GM20431 (cell line): ENCODE results near the gene DSG3.
"Not testable (repeated sequence)": the region's sequence is repeated elsewhere in the genome, so short reads cannot be mapped to it uniquely, and the experiment has no call there.

Experiments used
- in situ Hi-C: fragments of 300-500 bp; cut with MseI, MboI; formaldehyde crosslinking; loops from one replicate; pipeline ENCODE4 v1.15.0; 2020; ENCODE audit warnings: low sequenced_read_pairs; ENCODE audit not compliant: unreplicated experiment

The DSG3 gene

DNA sequence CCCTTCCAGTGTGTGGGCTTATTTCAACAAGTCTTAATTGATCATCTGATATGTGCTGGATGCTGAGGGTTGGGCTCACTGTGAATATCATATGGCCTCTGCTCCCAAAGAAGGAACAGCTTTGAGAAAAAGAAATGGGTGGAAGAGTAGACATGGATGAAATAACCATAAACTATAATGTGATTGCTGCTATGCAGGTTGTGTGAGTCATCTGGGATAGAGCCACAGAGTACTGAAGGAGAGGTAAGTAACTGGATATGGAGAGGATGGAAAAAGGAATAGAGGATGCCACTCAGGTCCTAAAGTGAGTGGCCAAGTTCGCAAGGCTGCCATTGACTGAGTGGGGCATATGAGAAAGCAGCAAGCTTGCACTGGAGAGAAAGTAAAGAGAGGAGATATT is 41.8 kb downstream of the DSG3 start:
- in situ Hi-C loops, result no loop called here

DNA sequence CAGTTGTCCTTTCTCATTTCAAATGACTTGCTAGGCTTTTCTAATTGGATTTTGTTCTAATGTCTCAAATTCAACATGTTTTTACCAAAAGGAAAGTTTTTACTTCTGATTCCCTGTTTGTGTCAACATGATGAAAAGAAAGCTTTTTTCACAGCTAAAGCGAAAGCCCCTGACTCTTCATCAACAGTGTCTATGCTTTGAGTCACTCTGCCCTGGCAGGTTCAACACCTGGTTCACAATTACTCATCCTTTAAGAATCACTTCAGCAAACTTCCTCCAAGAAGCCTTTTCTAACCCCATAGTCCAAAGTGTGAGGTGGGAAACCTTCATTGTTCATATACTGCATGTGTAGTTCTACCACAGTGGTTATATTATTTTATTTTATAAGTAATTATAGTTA is 42.8 kb downstream of the DSG3 start:
- in situ Hi-C loops, result no loop called here

- in situ Hi-C loops, result no loop called here
Measured at GRCh38 chr18:31490833-31491232, 43.3 kb downstream of the DSG3 start.

DNA sequence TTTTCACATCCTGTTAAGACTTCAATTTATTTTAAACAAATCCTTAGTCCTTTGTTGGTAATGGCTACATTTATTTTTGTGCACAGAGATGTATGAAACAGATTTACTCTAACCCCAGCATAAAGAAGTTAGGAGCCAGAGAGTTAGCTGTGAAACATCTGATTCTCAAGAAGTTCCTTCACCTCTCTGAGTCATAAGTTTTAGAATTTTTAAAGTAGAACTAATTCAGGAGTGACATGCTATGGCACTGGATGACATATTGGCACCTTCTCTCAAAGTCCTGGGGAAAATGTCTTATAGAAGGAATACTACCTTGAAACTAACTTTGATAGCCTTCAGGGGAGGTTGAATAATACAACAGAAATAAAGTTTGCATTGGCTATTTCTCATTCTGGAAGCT is 44.0 kb downstream of the DSG3 start:
- in situ Hi-C loops, result no loop called here

DNA sequence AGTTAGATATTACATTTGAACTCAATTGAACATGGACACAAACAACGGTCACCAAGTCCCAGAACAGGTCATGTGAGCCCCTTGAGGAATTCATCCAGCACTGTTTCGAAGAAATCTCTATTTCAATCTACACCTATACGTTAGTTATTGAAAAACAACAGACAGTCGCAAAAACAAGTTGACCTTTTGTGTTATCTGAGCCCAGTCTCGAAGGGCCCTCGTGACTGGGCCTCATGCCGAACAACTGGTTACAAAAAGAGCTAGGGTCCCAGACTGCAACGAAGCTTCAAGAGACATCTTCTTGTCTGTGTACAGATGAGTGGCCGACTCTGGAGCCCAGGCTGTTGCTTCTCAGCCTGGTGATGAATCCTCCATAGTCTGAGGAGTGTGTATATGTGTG is 45.1 kb downstream of the DSG3 start:
- in situ Hi-C loops, result no loop called here

GRCh38 chr18:31493171-31493570 is 45.6 kb downstream of the DSG3 start:
- in situ Hi-C loops, result no loop called here

DNA sequence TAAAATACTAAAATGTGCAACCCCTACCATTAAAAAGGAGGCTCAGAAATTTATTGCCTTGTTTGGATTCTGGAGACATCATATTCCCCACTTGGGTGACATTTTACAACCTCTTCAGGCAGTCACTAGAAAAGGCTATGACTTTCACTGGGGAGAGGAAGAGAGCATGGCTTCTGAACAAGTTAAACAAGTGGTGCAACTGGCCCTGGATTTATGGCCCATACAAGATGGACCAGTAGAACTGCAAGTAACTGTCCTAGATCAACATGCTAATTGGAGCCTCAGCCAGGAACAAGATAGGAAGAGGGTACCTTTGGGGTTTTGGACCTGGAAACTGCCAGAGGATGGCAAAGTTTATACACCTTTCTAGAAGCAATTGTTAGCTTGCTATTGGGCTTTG is 46.4 kb downstream of the DSG3 start:
- in situ Hi-C loops, result no loop called here

DNA sequence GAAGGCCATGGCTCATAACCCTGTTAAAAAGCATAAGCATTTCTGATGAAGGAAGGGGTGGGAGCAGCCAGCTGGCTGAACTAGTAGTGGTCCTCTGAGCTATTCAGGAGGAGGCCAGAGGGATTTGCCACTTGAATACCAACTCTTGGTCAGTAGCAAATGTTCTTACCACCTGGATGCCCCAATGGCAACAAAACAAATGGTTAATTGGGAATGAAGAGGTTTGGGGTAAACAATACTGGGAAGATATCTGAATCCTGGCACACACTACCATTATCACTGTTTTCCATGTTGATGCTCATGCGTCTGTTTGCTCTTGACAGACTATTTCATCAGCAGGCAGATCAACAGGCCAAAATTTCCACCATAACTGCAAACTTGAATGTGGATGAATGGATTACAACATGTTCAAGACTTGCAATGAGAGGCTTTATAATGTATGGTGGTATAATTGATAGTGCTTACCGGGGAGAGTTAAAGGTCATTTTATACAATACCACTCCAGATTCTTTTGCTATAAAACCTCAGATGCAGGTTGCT is 47.2 kb downstream of the DSG3 start:
- in situ Hi-C loops, result not testable (repeated sequence)

DNA sequence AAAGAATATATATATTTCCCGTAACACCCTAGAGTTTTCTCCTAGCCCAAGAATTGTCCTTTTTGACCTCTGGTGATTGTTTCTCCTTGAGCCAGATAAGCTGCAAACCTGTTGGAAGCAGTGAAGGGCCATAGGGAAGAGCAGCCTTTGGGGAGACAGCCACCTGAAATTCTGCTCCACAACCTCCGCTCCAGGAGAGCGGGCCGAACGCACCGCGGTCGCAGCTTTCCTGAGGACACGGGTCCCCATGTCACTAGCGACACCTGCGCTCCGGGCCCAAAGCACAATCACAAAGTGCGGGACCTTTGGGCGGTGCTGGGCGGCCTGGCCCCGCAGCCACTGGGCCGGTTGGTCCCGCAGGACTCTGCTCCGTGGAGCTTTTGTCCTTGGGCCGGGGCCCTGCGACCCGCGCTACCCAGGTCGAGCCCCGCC is 49.9 kb downstream of the DSG3 start:
- in situ Hi-C loops, result no loop called here

DNA sequence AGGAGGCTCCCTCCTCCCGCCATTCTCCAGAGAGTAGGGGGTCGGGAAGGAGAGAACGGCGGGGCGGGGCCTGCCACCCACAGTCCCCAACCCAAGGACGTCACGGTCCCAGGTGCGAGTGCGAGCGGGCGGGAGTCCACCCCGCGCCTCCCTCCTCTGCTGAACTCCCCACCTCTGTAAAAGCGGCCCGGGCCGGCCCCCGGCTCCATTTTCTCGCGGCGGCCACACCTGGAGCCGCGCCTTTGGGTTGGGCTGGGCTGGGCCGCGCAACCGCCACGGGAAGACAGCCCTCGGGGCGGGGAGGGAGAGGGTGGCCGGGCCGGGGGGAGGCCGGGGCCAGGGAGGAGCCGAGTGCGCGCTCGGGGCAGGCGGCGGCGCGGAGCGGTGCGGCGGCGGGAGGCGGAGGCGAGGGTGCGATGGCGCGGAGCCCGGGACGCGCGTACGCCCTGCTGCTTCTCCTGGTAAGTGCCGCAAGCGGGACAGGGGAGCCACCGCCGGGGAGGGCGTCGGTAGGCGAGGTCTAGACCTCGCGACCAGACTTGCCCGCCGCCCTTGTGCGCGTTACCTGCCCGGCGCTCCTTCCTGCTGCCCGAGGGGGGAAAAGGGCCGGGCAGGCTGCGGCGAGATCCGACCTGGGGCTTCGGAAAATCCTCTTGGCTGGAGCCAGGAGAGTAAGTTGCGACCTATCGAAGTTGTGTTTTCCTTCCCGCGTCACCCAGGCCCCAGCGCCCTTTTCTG is 50.5 kb downstream of the DSG3 start, which contains the start of gene DSG2:
TSS of gene DSG2 (plus strand) at position 342 of the 738 bp plus-strand sequence. CDS start at position 417, 75 bp downstream.
- in situ Hi-C loops, result no loop called here

DNA sequence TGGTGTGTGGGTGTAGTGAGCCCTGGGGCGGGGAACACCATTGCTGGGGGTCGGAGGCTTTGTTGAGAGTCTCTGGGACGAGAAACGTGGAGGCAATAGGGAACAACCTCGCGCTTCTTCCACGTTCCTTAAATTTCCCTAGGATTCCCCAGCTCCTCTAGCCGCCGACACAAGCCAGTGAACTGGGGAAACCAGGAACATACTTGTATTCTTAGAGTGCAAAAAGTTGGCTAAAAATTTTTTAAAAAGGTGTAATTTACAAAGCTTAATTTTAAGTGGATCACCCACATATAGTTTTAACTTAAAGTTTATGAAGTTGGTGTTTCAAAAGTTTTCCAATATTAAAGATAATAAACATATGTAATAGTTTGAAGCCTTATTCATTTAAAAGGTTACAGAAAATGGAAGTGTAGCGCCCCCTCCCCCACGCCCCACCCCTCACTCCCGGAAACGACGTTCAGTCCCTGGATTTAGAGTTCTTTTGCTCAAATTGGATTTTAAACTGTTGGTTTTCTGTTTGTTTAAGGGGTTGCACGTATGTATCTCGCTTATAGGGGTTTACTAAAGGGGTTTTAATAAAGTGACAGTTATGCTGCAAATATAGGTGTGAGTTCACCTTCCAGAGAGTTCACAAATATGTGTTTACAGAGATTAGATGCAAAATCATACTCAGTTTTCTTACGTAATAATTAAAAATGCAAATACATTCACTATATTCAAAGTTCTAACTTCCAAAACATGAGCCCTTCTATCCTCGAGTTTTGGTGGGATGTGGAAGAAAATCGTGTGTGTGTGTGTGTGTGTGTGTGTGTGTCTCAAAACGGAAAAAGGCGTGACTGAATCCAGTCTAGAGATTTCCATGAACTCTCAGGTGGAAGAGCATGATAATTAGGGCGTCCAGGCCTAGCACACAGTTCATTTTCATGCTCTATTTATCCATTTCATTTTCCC is 51.3 kb downstream of the DSG3 start:
- in situ Hi-C loops, result no loop called here

GRCh38 chr18:31500051-31500688 is 52.6 kb downstream of the DSG3 start:
- in situ Hi-C loops, result no loop called here

DNA sequence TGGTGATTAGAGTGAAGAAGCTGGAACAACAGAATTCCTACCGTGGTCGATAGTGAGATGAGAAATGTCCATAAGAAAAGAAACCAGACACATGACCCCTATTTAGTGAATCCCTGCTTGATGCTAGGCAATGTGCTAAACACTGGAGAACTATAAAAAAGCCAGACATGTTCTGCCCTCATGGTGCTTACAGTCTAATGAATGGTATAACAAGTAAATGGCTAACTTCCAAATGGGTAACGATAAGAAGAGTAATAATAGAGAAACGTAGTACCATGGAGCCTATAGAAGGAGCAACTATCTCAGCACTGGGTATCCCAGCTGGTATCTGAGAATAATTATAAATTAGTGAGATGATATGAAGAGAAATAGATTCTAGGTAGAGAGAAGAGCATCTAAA is 55.5 kb downstream of the DSG3 start:
- in situ Hi-C loops, result no loop called here

DNA sequence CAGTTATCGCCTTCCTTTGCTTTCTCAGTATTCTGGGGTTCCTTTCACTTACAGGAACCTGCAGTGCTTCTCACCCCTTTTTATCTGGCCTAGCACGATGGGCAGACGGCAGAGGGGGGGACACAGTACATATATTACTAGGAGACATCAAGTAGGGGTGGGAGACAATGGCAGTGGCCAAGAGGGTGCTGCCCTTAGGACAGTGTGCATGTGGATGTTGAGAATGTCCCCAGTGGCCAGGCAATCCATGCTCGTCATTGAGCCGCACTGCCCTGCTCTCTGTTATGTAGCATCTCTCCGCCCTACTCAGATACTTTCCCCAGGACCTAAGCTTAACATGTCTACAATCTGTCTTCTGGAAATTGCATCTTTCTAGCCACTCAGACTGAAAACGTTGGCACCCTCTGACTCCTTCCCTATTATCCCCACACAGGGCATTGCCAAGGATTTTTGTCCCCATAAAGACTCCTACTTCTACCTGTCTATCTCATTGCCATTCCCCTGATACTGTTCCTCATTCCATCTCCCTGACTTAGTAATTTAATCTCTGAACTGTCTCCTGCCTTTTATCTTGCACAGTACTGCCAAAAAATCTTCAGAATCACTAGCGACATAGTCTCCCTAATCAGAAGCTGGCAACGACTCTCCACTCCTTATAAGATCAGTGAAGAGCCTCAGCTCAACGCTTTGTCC is 57.1 kb downstream of the DSG3 start:
- in situ Hi-C loops, result no loop called here

GRCh38 chr18:31505156-31505555 is 57.6 kb downstream of the DSG3 start:
- in situ Hi-C loops, result no loop called here

DNA sequence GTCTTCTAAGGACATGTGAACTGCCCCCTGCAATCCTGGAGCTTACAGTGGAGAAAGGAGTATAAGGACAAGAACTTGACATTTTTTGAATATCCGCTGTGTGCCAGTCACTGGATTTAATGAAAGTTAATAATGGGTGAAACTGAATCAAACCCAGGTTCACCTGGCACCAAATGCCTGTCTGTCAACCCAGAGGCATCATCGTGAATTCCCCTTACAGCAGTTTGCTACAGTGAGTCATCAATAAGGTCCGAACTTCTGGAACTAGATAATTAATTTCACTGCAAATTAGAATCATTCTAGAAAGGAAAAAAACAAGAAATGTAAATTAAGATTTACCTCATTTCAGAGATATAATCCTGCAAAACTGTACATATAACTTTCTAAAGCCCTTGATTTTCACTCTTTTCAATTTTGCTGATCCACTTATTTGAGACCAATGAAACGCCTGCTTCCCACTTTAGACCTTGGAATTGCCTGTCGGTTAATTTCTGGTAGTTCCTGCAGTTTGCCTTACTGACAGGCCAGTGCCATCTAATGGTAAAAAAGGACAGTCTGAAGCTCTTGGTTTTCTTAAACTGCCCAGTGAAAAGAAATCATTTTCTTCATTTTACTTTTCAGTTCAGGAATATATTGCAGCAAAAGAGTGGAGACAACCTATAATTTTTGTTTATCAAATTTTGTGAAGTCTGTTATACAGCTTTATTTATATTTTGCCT is 58.6 kb downstream of the DSG3 start:
- in situ Hi-C loops, result no loop called here

DNA sequence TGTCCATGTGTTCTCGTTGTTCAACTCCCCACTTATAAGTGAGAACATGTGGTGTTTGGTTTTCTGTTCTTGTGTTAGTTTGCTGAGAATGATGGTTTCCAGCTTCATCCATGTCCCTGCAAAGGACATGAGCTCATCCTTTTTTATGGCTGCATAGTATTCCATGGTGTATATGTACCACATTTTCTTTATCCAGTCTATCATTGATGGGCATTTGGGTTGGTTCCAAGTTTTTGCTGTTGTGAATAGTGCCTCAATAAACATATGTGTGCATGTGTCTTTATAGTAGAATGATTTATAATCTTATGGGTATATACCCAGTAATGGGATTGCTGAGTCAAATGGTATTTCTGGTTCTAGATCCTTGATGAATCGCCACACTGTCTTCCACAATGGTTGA is 59.6 kb downstream of the DSG3 start:
- in situ Hi-C loops, result not testable (repeated sequence)

- in situ Hi-C loops, result no loop called here
Measured at GRCh38 chr18:31508781-31509180, 61.2 kb downstream of the DSG3 start.

GRCh38 chr18:31509571-31509970 is 62.0 kb downstream of the DSG3 start:
- in situ Hi-C loops, result no loop called here
